ENCODE data around the gene LAMP1. TPM values are rescaled to one million over a fixed set of nuclear protein-coding genes. Genes with fewer than 3 reads are reported as not detected.

The LAMP1 gene
- total RNA-seq, 1 donor from 2014 or later, result 116 TPM

DNA sequence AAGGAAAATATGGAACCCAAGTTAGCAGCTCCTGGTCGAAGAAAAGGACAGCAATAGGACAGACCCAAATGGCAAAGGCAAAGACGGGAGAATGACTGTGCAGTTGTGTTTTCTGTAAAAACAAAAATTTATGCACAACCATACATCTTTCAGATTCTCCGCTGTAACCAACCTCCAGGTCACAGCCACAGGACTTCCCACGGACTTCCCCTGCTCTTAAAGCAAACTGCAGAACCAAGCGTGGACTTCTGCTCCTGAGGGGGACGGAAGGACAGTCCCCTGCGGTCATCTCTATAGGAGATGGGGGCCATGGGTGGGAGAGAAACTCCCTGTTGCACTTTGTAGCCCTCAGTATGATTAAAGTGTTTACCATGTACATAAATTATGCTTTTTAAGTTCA, 64.4 kb downstream of the LAMP1 start:
- Mint-ChIP-seq H3K4me3 (no peak overlapping the region), H3K27me3 (ENCODE audit: low read depth) (peaks cover 3% of the 10 kb centered on the region), H3K36me3 (no peaks in the 10 kb centered on the region), H3K4me1 (peaks cover 9% of the 10 kb centered on the region), H3K9me3 (no peaks in the 10 kb centered on the region), H3K27ac (no peak overlapping the region)
- no peak for DNase-seq (ENCODE audit: low spot score in 2 of 2, unreplicated experiment in 2 of 2)
- TF ChIP-seq, protein P1, sequence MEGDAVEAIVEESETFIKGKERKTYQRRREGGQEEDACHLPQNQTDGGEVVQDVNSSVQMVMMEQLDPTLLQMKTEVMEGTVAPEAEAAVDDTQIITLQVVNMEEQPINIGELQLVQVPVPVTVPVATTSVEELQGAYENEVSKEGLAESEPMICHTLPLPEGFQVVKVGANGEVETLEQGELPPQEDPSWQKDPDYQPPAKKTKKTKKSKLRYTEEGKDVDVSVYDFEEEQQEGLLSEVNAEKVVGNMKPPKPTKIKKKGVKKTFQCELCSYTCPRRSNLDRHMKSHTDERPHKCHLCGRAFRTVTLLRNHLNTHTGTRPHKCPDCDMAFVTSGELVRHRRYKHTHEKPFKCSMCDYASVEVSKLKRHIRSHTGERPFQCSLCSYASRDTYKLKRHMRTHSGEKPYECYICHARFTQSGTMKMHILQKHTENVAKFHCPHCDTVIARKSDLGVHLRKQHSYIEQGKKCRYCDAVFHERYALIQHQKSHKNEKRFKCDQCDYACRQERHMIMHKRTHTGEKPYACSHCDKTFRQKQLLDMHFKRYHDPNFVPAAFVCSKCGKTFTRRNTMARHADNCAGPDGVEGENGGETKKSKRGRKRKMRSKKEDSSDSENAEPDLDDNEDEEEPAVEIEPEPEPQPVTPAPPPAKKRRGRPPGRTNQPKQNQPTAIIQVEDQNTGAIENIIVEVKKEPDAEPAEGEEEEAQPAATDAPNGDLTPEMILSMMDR (IDR thresholded peaks at IDR 0.05; ENCODE audit: unreplicated experiment), result no peak

DNA sequence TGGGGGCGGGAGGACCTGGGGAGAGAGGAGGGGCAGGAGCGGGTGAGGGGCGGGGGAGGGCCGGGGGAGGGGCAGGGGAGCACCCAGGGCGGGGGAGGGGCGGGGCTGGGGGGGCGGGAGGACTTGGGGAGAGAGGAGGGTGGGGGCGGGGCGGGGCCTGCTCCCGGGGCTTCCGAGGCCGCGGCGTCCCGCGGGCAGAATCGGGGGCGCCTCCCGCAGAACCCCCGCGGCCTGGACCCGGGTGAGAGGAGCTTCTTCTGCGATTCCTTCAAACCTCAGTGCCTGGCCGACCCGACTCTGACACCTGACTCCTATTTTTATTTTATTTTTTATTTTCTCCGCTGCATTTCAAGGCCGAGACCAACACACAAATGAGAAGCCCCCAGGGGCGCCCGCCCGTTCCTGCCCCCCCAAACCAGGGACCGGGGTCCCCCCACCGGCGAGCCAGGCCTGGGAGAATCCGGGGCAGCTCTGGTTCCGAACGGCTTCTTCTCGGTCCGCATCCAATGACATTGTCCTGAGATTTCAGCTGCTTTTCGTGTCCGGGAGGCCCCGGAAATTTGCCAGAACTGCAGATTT, 67.4 kb downstream of the LAMP1 start:
- no peaks in the 10 kb centered on the region for H3K9me3 Mint-ChIP-seq
- peak in 1 of 2 experiments; percentile 63 for DNase-seq (ENCODE audit: low spot score in 2 of 2, unreplicated experiment in 2 of 2)
- peak overlapping the region; percentile 51 for H3K4me3 Mint-ChIP-seq
- H3K4me1 Mint-ChIP-seq, result peaks cover 3% of the 10 kb centered on the region
- no peaks in the 10 kb centered on the region for H3K36me3 Mint-ChIP-seq
- no peak overlapping the region for H3K27ac Mint-ChIP-seq
- H3K27me3 Mint-ChIP-seq (ENCODE audit: low read depth), result peaks cover 3% of the 10 kb centered on the region
- TF ChIP-seq, protein P1 (IDR thresholded peaks at IDR 0.05; ENCODE audit: unreplicated experiment), result no peak

DNA sequence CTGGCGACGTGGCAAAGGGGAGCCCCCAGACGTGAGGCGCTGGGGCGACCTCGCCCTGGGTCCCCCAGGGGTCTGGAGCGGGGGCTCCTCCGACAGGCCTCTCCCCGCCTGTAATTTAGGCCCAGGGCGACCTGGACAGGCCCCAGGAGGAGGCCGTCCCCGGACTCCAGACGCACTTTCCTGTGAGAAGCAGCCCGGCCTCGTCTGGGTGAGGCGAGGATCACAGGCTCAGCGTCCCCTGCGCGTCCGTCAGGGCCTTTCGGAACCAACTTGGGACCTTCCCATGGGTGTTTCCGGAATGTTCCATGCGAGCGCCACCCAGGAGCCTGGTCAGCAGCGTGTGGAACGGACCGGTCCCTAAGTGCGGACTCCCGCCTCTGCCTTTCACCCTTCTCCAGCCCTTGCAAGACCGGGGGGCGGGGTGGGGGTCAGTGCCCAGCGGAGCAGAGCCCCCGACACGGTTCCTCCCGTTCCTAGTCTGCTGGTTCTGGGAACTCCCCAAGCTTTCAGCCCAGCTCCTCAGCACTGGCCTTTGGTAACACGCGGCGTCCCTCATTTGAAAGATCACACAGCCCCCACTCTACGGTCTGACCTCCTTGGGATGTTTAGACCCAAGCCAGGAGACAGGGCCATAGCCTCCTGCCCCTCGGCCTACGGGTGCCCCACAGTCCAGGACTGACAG, 68.0 kb downstream of the LAMP1 start:
- DNase-seq (ENCODE audit: low spot score in 2 of 2, unreplicated experiment in 2 of 2), result peak in 1 of 2 experiments; percentile 39
- peaks cover 3% of the 10 kb centered on the region for H3K27me3 Mint-ChIP-seq (ENCODE audit: low read depth)
- H3K27ac Mint-ChIP-seq, result peak overlapping the region; percentile 34
- no peaks in the 10 kb centered on the region for H3K9me3 Mint-ChIP-seq
- no peaks in the 10 kb centered on the region for H3K36me3 Mint-ChIP-seq
- TF ChIP-seq, protein P1 (IDR thresholded peaks at IDR 0.05; ENCODE audit: unreplicated experiment), result no peak
- peaks cover 3% of the 10 kb centered on the region for H3K4me1 Mint-ChIP-seq
- peak overlapping the region; percentile 54 for H3K4me3 Mint-ChIP-seq

DNA sequence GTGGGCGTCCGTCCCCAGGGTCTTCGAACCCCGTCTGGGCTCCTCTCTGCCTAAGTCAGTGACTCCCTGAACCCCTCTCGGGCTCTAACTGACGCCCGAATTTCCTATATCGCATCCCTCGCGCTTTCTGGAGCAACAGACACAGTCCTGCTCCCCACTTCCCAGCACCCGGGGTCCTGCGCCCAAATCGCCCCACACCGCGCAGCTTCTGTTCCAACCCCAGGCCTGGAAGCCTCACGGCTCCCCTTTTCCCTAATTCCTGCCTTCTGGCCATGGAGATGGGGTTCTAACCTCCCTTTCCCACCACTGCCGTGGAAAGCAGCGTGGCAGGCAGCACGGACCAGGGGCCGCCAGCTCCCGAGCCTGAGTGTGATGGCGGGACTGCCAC, 68.5 kb downstream of the LAMP1 start:
- Mint-ChIP-seq H3K27ac (peak overlapping the region; percentile 34), H3K36me3 (no peaks in the 10 kb centered on the region), H3K4me3 (peak overlapping the region; percentile 54), H3K4me1 (peaks cover 3% of the 10 kb centered on the region), H3K9me3 (no peaks in the 10 kb centered on the region), H3K27me3 (ENCODE audit: low read depth) (peaks cover 3% of the 10 kb centered on the region)
- TF ChIP-seq, protein P1 (IDR thresholded peaks at IDR 0.05; ENCODE audit: unreplicated experiment), result no peak
- no peak for DNase-seq (ENCODE audit: low spot score in 2 of 2, unreplicated experiment in 2 of 2)

DNA sequence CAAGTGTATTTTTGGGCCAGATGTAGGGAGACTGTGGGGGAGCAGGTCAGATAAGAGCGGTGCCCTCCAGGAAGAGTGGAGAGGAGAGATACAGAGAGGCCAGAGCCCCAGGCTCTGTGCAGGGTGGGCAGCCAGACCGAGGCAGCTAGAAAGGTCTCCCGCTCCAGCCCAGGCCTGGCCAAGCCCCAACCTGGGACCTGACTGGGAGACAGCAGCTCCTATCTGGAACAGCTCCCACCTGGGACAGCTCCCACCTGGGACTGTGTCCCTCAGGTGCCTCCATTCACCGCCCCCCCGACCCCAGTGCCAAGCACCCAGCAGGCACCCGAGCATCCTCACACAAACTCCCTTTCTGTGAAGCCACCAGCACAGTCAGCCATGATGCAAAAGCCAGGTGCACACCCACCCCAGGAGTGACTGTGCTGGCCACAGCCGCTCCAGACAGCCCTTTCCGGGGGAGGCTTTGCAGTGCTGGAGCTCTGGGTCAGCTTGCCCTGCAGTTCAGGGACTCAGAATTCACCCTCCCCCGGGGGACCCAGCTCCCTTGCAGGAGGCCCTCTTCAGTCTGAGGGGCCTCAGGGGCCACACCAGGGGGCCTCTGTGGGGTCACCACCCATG, 69.0 kb downstream of the LAMP1 start:
- H3K4me1 Mint-ChIP-seq, result peaks cover 3% of the 10 kb centered on the region
- TF ChIP-seq, protein P1 (IDR thresholded peaks at IDR 0.05; ENCODE audit: unreplicated experiment), result no peak
- H3K9me3 Mint-ChIP-seq, result no peaks in the 10 kb centered on the region
- peaks cover 3% of the 10 kb centered on the region for H3K27me3 Mint-ChIP-seq (ENCODE audit: low read depth)
- no peaks in the 10 kb centered on the region for H3K36me3 Mint-ChIP-seq
- peak overlapping the region; percentile 54 for H3K4me3 Mint-ChIP-seq
- DNase-seq (ENCODE audit: low spot score in 2 of 2, unreplicated experiment in 2 of 2), result peak in 1 of 2 experiments; percentile 32
- peak overlapping the region; percentile 34 for H3K27ac Mint-ChIP-seq

All from mesothelial cell of epicardium (in vitro differentiated cells).